22Rv1 (cell line): Measurements from ENCODE around the gene MRPL22.
"Not testable (repeated sequence)": the region's sequence is repeated elsewhere in the genome, so short reads cannot be mapped to it uniquely, and the experiment has no call there.

Source experiments
- ZFX ChIP-seq: fragments of 450-650 bp; IDR thresholded peaks from 2 replicates; pipeline ENCODE4 v1.6.1; 2017; ENCODE audit warnings: antibody characterized with exemption, borderline replicate concordance
- TF ChIP-seq, protein P1 (sequence below): fragments of 450-650 bp; IDR thresholded peaks from 2 replicates; pipeline ENCODE4 v1.5.1; 2017; ENCODE audit warnings: mild to moderate bottlenecking

DNA sequence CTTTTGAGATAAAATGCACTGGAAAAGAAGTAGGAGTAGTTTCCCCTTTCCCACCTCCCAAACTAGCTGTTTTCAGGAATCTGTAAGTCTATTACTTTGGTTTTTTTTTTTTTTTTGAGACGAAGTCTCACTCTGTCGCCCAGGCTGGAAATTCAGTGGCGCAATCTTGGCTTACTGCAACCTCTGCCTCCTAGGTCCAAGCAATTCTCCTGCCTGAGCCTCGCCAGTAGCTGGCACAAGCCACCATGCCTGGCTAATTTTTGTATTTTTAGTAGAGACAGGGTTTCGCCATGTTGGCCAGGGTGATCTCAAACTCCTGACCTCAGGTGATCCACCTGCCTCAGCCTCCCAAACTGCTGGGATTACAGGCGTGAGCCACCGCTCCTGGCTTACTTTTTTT is 35.3 kb upstream of the MRPL22 start:
- TF ChIP-seq, protein P1, sequence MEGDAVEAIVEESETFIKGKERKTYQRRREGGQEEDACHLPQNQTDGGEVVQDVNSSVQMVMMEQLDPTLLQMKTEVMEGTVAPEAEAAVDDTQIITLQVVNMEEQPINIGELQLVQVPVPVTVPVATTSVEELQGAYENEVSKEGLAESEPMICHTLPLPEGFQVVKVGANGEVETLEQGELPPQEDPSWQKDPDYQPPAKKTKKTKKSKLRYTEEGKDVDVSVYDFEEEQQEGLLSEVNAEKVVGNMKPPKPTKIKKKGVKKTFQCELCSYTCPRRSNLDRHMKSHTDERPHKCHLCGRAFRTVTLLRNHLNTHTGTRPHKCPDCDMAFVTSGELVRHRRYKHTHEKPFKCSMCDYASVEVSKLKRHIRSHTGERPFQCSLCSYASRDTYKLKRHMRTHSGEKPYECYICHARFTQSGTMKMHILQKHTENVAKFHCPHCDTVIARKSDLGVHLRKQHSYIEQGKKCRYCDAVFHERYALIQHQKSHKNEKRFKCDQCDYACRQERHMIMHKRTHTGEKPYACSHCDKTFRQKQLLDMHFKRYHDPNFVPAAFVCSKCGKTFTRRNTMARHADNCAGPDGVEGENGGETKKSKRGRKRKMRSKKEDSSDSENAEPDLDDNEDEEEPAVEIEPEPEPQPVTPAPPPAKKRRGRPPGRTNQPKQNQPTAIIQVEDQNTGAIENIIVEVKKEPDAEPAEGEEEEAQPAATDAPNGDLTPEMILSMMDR = not testable (repeated sequence)
- TF ChIP-seq ZFX = not testable (repeated sequence)
